ENCODE measurements around the gene ANTXR1.

GRCh38 chr2:69210385-69210784 lies 197.4 kb downstream of the ANTXR1 start:
- no peak for TF ChIP-seq CTCF (conservative IDR thresholded peaks at IDR 0.05)
- TF ChIP-seq EZH2 (IDR thresholded peaks at IDR 0.05; ENCODE audit: low read depth), result no peak
